Omental fat pad (tissue), 4 donors: ENCODE results near the gene EEA1. TPM values are rescaled to one million over a fixed set of nuclear protein-coding genes. Genes with fewer than 3 reads are reported as not detected.

Source experiments
- ATAC-seq: fragments of 150-250 bp; one replicate; pipeline ENCODE4 v1.9.1; 2016; ENCODE audit warnings: mild to moderate bottlenecking, moderate library complexity; ENCODE audit not compliant: low FRiP score
- DNase-seq: peaks from one replicate; pipeline ENCODE4 v3.0.0-alpha.2; 2019; ENCODE audit warnings: low spot score
- small RNA-seq: library from RNA; depleted of rRNA; stranded (forward); fragments of <200 nt; gene quantifications from one replicate; pipeline ENCODE3, GENCODE V24; 2016
- total RNA-seq, 4 donors: library from RNA; depleted of rRNA; stranded (reverse); fragments of >200 nt; gene quantifications; one replicate each; pipeline ENCODE4 v1.1.0, GENCODE V29; 2016
- TF ChIP-seq, protein P1 (sequence below), 3 donors: fragments of 450-650 bp; IDR thresholded peaks; one replicate each; pipeline ENCODE4 v1.5.1; 2016 to 2017; ENCODE audit warnings: antibody characterized with exemption in 3 of 3, mild to moderate bottlenecking in 3 of 3, moderate library complexity in 2 of 3

The EEA1 gene
- total RNA-seq, 4 donors from 2014 or later: 20.6 to 40.6 (median 25.4) TPM

DNA sequence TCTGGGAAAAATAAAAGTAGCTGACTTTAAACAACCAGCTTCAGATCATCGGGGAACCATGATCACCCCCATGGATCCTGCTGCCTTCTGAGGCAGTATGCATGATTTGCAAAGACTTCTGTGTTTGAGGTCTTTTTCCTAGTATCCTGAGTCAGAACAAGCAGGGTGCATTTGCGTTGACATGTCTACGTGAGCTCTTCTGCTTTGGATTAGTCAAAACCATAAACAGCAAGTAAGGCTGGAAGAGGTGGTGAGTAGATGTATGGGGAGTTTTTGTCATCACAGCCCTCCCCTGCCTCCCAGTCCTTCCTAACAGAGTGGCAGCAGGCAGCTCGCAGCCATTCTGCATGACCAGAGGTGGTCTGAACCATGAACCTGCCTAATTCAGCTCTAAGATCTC is 202.2 kb downstream of the EEA1 start:
- TF ChIP-seq, protein P1, sequence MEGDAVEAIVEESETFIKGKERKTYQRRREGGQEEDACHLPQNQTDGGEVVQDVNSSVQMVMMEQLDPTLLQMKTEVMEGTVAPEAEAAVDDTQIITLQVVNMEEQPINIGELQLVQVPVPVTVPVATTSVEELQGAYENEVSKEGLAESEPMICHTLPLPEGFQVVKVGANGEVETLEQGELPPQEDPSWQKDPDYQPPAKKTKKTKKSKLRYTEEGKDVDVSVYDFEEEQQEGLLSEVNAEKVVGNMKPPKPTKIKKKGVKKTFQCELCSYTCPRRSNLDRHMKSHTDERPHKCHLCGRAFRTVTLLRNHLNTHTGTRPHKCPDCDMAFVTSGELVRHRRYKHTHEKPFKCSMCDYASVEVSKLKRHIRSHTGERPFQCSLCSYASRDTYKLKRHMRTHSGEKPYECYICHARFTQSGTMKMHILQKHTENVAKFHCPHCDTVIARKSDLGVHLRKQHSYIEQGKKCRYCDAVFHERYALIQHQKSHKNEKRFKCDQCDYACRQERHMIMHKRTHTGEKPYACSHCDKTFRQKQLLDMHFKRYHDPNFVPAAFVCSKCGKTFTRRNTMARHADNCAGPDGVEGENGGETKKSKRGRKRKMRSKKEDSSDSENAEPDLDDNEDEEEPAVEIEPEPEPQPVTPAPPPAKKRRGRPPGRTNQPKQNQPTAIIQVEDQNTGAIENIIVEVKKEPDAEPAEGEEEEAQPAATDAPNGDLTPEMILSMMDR (IDR thresholded peaks at IDR 0.05): no peak
- ATAC-seq (no peak), DNase-seq (no peak)

DNA sequence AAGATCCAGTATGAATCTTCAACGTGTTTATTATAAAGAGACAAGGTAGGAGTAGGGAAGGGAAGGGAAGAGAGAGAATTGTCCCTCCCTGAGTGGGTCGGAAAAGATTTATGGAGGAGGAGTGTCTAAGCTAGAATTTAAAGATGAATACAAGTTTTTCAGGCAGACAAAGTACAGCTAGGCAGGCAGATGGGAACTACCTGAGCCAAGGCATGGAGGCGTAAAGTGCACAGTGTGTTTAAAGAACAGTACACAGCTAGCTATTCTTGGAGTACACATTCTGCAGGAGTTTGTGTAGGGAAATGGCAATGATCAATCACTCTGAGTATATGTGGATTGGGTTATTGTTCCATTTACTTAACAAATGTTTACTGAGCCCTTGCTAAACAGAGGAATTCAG is 206.2 kb downstream of the EEA1 start:
- no peak for DNase-seq
- no peak for ATAC-seq
- TF ChIP-seq, protein P1 (IDR thresholded peaks at IDR 0.05): no peak

DNA sequence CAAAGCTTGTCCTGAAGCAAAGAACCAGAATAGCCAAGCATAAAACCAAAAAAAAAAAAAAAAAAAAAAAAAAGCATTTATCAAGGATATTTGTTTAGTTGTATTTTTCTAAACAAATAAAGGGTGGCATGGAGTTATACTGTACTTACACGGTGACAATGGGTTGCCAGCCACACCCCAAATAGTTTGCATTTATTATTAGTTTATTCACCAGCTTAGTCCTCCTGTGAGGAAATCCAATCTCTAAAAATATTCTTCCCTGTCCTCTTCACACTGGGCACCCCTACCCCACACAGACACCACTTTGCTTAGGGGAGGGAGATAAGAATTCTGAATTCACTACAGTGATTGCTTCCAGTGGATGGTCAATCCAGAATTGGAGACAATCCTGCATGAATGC is 207.4 kb downstream of the EEA1 start:
- ATAC-seq: no peak
- TF ChIP-seq, protein P1 (IDR thresholded peaks at IDR 0.05): no peak
- no peak for DNase-seq

DNA sequence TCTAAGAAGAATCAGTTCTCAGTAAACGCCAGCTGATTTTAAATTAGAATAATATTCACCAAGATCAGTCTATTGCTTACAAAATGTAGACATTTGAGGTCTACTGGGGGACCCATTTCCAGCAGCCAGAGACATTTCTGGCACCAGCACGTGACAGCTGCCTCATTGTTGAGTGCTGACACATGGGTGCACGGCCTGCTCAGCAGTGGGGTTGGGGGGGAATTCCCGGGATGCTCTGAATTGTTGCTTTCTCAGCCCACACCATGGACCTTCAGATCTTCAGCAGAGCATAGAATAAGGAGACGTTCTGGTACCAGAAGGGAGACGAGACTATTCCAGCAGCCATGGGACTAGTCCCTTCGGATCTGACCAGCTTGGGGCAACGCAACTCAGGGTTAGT is 208.0 kb downstream of the EEA1 start:
- ATAC-seq (no peak), DNase-seq (no peak)
- TF ChIP-seq, protein P1 (IDR thresholded peaks at IDR 0.05): no peak

Small RNA genes within 50 kb of the gene (small RNA-seq; reads per million reads assigned to genes)
- not detected for gene RNU6-1329P

Other genes starting within 250 kb of the EEA1 start
- under 1 TPM in 1 of 4 donors, not detected in 3; 0.12 TPM for gene PLEKHG7, start 226.3 kb downstream of the EEA1 start, total RNA-seq